Measurements from ENCODE around the gene LANCL2.

DNA sequence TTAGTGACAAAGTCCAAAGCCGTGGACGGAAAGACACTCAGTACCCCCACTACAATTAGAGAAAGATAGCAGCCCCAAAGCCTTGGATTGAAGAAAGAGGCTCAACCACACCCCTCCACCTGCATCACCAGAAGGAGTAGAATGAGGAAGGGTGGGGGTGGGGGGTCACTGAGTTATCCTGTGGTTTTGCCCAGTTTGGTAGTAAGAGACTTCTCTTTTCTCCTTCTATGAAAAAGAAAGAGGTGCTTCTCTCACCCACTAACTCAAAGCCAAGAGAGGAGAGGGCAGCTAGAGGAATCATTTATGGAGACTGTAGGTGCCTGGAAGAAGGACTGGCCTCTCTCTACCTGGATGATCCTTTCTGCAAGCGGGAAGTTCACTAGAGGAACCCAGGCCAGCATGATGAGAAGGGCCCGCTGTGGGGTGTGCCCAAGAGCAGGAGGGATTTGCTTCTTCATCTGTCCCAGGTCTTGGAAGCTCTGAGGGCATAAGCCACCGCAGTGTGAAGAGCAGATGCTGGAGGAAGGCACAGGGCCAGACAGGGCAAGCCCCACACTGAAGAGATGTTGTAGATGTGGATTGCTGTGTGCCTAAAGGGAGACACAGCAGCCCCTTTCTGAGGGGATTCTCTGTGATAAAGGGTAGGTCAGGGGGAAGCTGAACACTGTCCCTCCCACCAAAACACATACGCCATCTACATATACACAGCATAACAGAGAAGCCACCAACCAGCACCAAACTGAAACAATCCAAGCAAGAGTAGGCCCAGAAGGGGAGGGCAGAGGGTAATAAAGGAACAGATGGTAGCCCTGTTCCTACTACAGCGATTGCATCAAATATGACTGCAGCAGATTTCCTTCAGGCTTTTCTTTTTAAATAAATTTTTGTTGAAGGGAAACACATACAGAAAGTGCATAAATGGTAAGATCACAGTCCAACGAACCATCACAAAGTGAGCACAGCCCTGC, 25.8 kb upstream of the LANCL2 start:
- TF ChIP-seq, protein P1, sequence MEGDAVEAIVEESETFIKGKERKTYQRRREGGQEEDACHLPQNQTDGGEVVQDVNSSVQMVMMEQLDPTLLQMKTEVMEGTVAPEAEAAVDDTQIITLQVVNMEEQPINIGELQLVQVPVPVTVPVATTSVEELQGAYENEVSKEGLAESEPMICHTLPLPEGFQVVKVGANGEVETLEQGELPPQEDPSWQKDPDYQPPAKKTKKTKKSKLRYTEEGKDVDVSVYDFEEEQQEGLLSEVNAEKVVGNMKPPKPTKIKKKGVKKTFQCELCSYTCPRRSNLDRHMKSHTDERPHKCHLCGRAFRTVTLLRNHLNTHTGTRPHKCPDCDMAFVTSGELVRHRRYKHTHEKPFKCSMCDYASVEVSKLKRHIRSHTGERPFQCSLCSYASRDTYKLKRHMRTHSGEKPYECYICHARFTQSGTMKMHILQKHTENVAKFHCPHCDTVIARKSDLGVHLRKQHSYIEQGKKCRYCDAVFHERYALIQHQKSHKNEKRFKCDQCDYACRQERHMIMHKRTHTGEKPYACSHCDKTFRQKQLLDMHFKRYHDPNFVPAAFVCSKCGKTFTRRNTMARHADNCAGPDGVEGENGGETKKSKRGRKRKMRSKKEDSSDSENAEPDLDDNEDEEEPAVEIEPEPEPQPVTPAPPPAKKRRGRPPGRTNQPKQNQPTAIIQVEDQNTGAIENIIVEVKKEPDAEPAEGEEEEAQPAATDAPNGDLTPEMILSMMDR (IDR thresholded peaks at IDR 0.05), result no peak
- TF ChIP-seq EP300 (IDR thresholded peaks at IDR 0.05; ENCODE audit: low read depth), result no peak

Measured in transverse colon (tissue), 3 donors.